Measurements from ENCODE around the gene CROCC. TPM values are rescaled to one million over a fixed set of nuclear protein-coding genes. Genes with fewer than 3 reads are reported as not detected.
A peak's percentile ranks its signal among the peaks of the same experiment; 100 is the strongest.

CROCC gene
- total and polyA plus RNA-seq, 2 donors from 2014 or later = 10.6 to 30.5 TPM

DNA sequence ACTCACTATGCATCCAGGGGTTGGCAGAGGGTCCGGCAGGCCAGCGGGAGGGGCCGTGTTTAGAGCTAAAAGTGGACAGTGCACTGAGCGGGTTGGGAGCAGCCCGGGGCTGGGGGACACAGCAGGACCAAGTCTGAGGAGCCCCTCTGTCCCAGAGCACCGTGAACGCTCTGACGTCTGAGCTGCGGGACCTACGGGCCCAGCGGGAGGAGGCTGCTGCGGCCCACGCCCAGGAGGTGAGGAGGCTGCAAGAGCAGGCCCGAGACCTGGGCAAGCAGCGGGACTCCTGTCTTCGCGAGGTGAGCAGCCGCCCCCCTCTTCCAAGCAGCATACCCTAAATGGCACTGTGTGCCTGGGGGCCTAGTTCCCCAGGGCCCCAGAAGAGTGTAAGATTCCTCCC lies 32.8 kb downstream of the CROCC start:
- FAIRE-seq (no peak), DNase-seq (no peak)
- H3K9ac ChIP-seq (ENCODE audit: low read length in 3 of 3) = no peak overlapping the region
- no peaks in the 10 kb centered on the region for H3K4me1 ChIP-seq (ENCODE audit: control insufficient read depth in 2 of 3, insufficient read depth in 2 of 3, low read depth in 1 of 3, low read length in 3 of 3)
- H3K9me3 ChIP-seq (ENCODE audit: control insufficient read depth in 2 of 3, insufficient read depth in 1 of 3, low read length in 3 of 3) = no peaks in the 10 kb centered on the region
- intact Hi-C loops (cut with DNase I) = no loop called here
- H3K36me3 ChIP-seq (ENCODE audit: control insufficient read depth in 2 of 3, insufficient read depth in 3 of 3, low read length in 3 of 3) = peaks cover 0 to 4% (median 0%) of the 10 kb centered on the region in 3 donors
- H3K27ac ChIP-seq (ENCODE audit: low read depth in 2 of 2, low read length in 2 of 2) = no peak overlapping the region
- H3K27me3 ChIP-seq (ENCODE audit: control insufficient read depth, insufficient read depth, low read length) = no peaks in the 10 kb centered on the region
- H3K4me3 ChIP-seq (ENCODE audit: low read length in 3 of 3) = no peak overlapping the region
- TF ChIP-seq, protein P1, sequence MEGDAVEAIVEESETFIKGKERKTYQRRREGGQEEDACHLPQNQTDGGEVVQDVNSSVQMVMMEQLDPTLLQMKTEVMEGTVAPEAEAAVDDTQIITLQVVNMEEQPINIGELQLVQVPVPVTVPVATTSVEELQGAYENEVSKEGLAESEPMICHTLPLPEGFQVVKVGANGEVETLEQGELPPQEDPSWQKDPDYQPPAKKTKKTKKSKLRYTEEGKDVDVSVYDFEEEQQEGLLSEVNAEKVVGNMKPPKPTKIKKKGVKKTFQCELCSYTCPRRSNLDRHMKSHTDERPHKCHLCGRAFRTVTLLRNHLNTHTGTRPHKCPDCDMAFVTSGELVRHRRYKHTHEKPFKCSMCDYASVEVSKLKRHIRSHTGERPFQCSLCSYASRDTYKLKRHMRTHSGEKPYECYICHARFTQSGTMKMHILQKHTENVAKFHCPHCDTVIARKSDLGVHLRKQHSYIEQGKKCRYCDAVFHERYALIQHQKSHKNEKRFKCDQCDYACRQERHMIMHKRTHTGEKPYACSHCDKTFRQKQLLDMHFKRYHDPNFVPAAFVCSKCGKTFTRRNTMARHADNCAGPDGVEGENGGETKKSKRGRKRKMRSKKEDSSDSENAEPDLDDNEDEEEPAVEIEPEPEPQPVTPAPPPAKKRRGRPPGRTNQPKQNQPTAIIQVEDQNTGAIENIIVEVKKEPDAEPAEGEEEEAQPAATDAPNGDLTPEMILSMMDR (IDR thresholded peaks at IDR 0.05; ENCODE audit: borderline replicate concordance, extremely low read depth, insufficient read depth) = no peak

- Histone ChIP-seq H3K4me1 (ENCODE audit: control insufficient read depth in 2 of 3, insufficient read depth in 2 of 3, low read depth in 1 of 3, low read length in 3 of 3) (no peaks in the 10 kb centered on the region), H3K27me3 (ENCODE audit: control insufficient read depth, insufficient read depth, low read length) (no peaks in the 10 kb centered on the region), H3K4me3 (ENCODE audit: low read length in 3 of 3) (no peak overlapping the region), H3K9me3 (ENCODE audit: control insufficient read depth in 2 of 3, insufficient read depth in 1 of 3, low read length in 3 of 3) (no peaks in the 10 kb centered on the region), H3K9ac (ENCODE audit: low read length in 3 of 3) (no peak overlapping the region), H3K36me3 (ENCODE audit: control insufficient read depth in 2 of 3, insufficient read depth in 3 of 3, low read length in 3 of 3) (peaks cover 0 to 4% (median 0%) of the 10 kb centered on the region in 3 donors), H3K27ac (ENCODE audit: low read depth in 2 of 2, low read length in 2 of 2) (no peak overlapping the region)
- no peak for FAIRE-seq
- DNase-seq = no peak
- TF ChIP-seq, protein P1 (IDR thresholded peaks at IDR 0.05; ENCODE audit: borderline replicate concordance, extremely low read depth, insufficient read depth) = no peak
- intact Hi-C loops (cut with DNase I) = no loop called here
Observed at GRCh38 chr1:16955186-16955585, 33.5 kb downstream of the CROCC start.

DNA sequence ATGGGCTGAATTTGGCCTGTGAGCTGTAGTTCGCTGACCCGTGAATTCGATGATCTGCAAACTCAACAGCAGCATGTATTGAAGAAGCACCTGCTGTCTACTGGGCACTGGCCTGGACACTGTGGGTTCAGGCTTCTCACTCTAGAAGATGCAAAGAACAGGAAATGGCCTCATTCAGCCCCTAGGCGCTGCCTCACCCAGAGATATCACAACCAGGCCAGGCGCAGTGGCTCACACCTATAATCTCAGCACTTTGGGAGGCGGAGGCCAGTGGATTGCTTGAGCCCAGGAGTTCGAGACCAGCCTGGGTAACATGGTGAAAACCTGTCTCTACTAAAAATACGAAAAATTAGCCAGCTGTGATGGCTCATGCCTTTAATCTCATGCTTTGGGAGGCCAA lies 35.0 kb downstream of the CROCC start:
- Histone ChIP-seq H3K4me3 (ENCODE audit: low read length in 3 of 3) (no peak overlapping the region), H3K4me1 (ENCODE audit: control insufficient read depth in 2 of 3, insufficient read depth in 2 of 3, low read depth in 1 of 3, low read length in 3 of 3) (no peaks in the 10 kb centered on the region), H3K9me3 (ENCODE audit: control insufficient read depth in 2 of 3, insufficient read depth in 1 of 3, low read length in 3 of 3) (no peaks in the 10 kb centered on the region), H3K36me3 (ENCODE audit: control insufficient read depth in 2 of 3, insufficient read depth in 3 of 3, low read length in 3 of 3) (peaks cover 0 to 4% (median 0%) of the 10 kb centered on the region in 3 donors), H3K27me3 (ENCODE audit: control insufficient read depth, insufficient read depth, low read length) (no peaks in the 10 kb centered on the region), H3K27ac (ENCODE audit: low read depth in 2 of 2, low read length in 2 of 2) (no peak overlapping the region), H3K9ac (ENCODE audit: low read length in 3 of 3) (no peak overlapping the region)
- DNase-seq = no peak
- no peak for FAIRE-seq
- intact Hi-C loops (cut with DNase I) = no loop called here
- TF ChIP-seq, protein P1 (IDR thresholded peaks at IDR 0.05; ENCODE audit: borderline replicate concordance, extremely low read depth, insufficient read depth) = no peak

- Histone ChIP-seq H3K9me3 (ENCODE audit: control insufficient read depth in 2 of 3, insufficient read depth in 1 of 3, low read length in 3 of 3) (no peaks in the 10 kb centered on the region), H3K27me3 (ENCODE audit: control insufficient read depth, insufficient read depth, low read length) (no peaks in the 10 kb centered on the region), H3K4me3 (ENCODE audit: low read length in 3 of 3) (no peak overlapping the region), H3K4me1 (ENCODE audit: control insufficient read depth in 2 of 3, insufficient read depth in 2 of 3, low read depth in 1 of 3, low read length in 3 of 3) (no peaks in the 10 kb centered on the region), H3K9ac (ENCODE audit: low read length in 3 of 3) (no peak overlapping the region), H3K27ac (ENCODE audit: low read depth in 2 of 2, low read length in 2 of 2) (no peak overlapping the region), H3K36me3 (ENCODE audit: control insufficient read depth in 2 of 3, insufficient read depth in 3 of 3, low read length in 3 of 3) (peaks cover 0 to 4% (median 0%) of the 10 kb centered on the region in 3 donors)
- DNase-seq (peak in 1 of 5 donors; percentile 26), FAIRE-seq (no peak)
- intact Hi-C loops (cut with DNase I) = no loop called here
- TF ChIP-seq, protein P1 (IDR thresholded peaks at IDR 0.05; ENCODE audit: borderline replicate concordance, extremely low read depth, insufficient read depth) = no peak
Observed at GRCh38 chr1:16957731-16958130, 36.0 kb downstream of the CROCC start.

Measured in kidney (tissue), 14 donors.